Activated CD8-positive, alpha-beta memory T cell treated with anti-CD3 and anti-CD28 coated beads for 36 hours (primary cell): Measurements from ENCODE around the gene ZNF441. TPM values are rescaled to one million over a fixed set of nuclear protein-coding genes. Genes with fewer than 3 reads are reported as not detected.

Source experiments
- CTCF ChIA-PET: fragments of 350-600 bp; sonication (Branson Sonifier 250); formaldehyde crosslinking; loops from one replicate; lab custom pipeline; 2021; ENCODE audit warnings: antibody characterized with exemption; lab: Charles Lee
- POLR2A ChIA-PET: fragments of 350-600 bp; sonication (Branson Sonifier 250); formaldehyde crosslinking; loops from one replicate; lab custom pipeline; 2021; ENCODE audit warnings: antibody characterized with exemption; lab: Charles Lee
- total RNA-seq, 2 experiments: library from RNA; stranded (reverse); gene quantifications; one replicate each; pipeline ENCODE4 v1.2.3, GENCODE V29; 2021

ZNF441 gene
- total RNA-seq: 1 to 10 TPM; 4.7 to 5.4 TPM

- ChIA-PET POLR2A (interaction anchor here (0.8 to 1.0 kb wide), 2 partner anchors 31 to 47 kb away, joined by 3 read pairs; partner anchors contain the start of gene ZNF440), CTCF (interaction anchor here (0.5 to 0.7 kb wide), 3 partner anchors 31 to 1667 kb away, joined by 3 to 6 read pairs (median 4); no protein-coding TSS in a partner anchor)
Measured at GRCh38 chr19:11766597-11767591, at the start of gene ZNF441. Gene ZNF441, plus strand, starts transcription at chr19:11767000. Its CDS starts 194 bp downstream, at chr19:11767194.

- ChIA-PET CTCF (no interaction called here), POLR2A (no interaction called here)
Measured at GRCh38 chr19:11721681-11722080, 45.1 kb upstream of the ZNF441 start.

GRCh38 chr19:11722414-11722813 is 44.4 kb upstream of the ZNF441 start:
- POLR2A ChIA-PET: no interaction called here
- CTCF ChIA-PET: no interaction called here

- ChIA-PET POLR2A (no interaction called here), CTCF (no interaction called here)
Measured at GRCh38 chr19:11729586-11729985, 37.2 kb upstream of the ZNF441 start.

GRCh38 chr19:11735375-11735774 is 31.4 kb upstream of the ZNF441 start:
- POLR2A ChIA-PET: no interaction called here
- CTCF ChIA-PET: no interaction called here

GRCh38 chr19:11736696-11737095 is 30.1 kb upstream of the ZNF441 start:
- ChIA-PET POLR2A (interaction anchor here (0.5 kb wide), 1 partner anchor 333 kb away, joined by 7 read pairs; no protein-coding TSS in a partner anchor), CTCF (interaction anchor here (0.7 kb wide), 1 partner anchor 110 kb away, joined by 3 read pairs; no protein-coding TSS in a partner anchor)

GRCh38 chr19:11737964-11738745 is 28.6 kb upstream of the ZNF441 start:
- ChIA-PET CTCF (interaction anchor here (0.6 to 1.0 kb wide), 3 partner anchors 22 to 321 kb away, joined by 3 to 4 read pairs (median 3); partner anchors contain the start of gene ZNF491), POLR2A (no interaction called here)

GRCh38 chr19:11738746-11739620 is 27.8 kb upstream of the ZNF441 start, which contains the start of gene ZNF823:
Gene ZNF823, minus strand, starts transcription at chr19:11738946. Its CDS starts 127 bp downstream, at chr19:11738819.
- ChIA-PET POLR2A (interaction anchor here (0.6 kb wide), 1 partner anchor 331 kb away, joined by 4 read pairs; no protein-coding TSS in a partner anchor), CTCF (interaction anchor here (0.7 to 1.0 kb wide), 2 partner anchors 59 to 321 kb away, joined by 3 read pairs; partner anchors contain the start of gene ZNF491)

- POLR2A ChIA-PET: no interaction called here
Measured at GRCh38 chr19:11745869-11746268, 20.9 kb upstream of the ZNF441 start.

GRCh38 chr19:11747277-11747676 is 19.5 kb upstream of the ZNF441 start:
- ChIA-PET CTCF (no interaction called here), POLR2A (no interaction called here)

More at GRCh38 chr19:11745869-11746268, 20.9 kb upstream of the ZNF441 start:
- CTCF ChIA-PET: no interaction called here

- POLR2A ChIA-PET: no interaction called here
- CTCF ChIA-PET: no interaction called here
Measured at GRCh38 chr19:11749751-11750150, 17.0 kb upstream of the ZNF441 start.

GRCh38 chr19:11752244-11752736 is 14.5 kb upstream of the ZNF441 start:
- POLR2A ChIA-PET: no interaction called here
- CTCF ChIA-PET: no interaction called here

- ChIA-PET CTCF (no interaction called here), POLR2A (no interaction called here)
Measured at GRCh38 chr19:11754663-11755062, 12.1 kb upstream of the ZNF441 start.

- ChIA-PET POLR2A (no interaction called here), CTCF (no interaction called here)
Measured at GRCh38 chr19:11756965-11757364, 9.8 kb upstream of the ZNF441 start.

GRCh38 chr19:11759805-11760204 is 7.0 kb upstream of the ZNF441 start:
- POLR2A ChIA-PET: no interaction called here
- CTCF ChIA-PET: no interaction called here

- CTCF ChIA-PET: interaction anchor here (0.7 kb wide), 1 partner anchor 19 kb away, joined by 3 read pairs; no protein-coding TSS in a partner anchor
- POLR2A ChIA-PET: no interaction called here
Measured at GRCh38 chr19:11763117-11763516, 3.7 kb upstream of the ZNF441 start.

- POLR2A ChIA-PET: no interaction called here
- CTCF ChIA-PET: no interaction called here
Measured at GRCh38 chr19:11763611-11764010, 3.2 kb upstream of the ZNF441 start.

- ChIA-PET CTCF (no interaction called here), POLR2A (interaction anchor here (1.0 kb wide), 1 partner anchor 46 kb away, joined by 3 read pairs; the partner anchor contains the start of gene ZNF440)
Measured at GRCh38 chr19:11767633-11768133, 883 bp downstream of the ZNF441 start.
